WTC11 (cell line): Measurements from ENCODE around the gene PTPRN2. TPM values are rescaled to one million over a fixed set of nuclear protein-coding genes. Genes with fewer than 3 reads are reported as not detected.
"Not testable (repeated sequence)": the region's sequence is repeated elsewhere in the genome, so short reads cannot be mapped to it uniquely, and the experiment has no call there.

Experiments
- ATAC-seq: fragments of 200-7000 bp; cut with Tn5 transposase; 2 replicates; pipeline ENCODE4 v1.10.0; 2021; ENCODE audit warnings: mild to moderate bottlenecking, moderate library complexity
- CTCF ChIA-PET: fragments of 300-600 bp; sonication (Branson Sonifier 250); formaldehyde crosslinking; loops from one replicate; lab custom pipeline; 2021; ENCODE audit warnings: antibody characterized with exemption; lab: Charles Lee
- POLR2A ChIA-PET: fragments of 350-600 bp; sonication (Branson Sonifier 250); formaldehyde crosslinking; loops from one replicate; lab custom pipeline; 2021; ENCODE audit warnings: antibody characterized with exemption; lab: Charles Lee
- DNase-seq: peaks from one replicate; pipeline ENCODE4 v3.0.0; 2021; ENCODE audit warnings: low spot score
- H3K27ac Mint-ChIP-seq: 2 replicates; pipeline ENCODE4 v1.8.0; 2021; ENCODE audit warnings: mixed read lengths
- H3K27me3 Mint-ChIP-seq: 2 replicates; pipeline ENCODE4 v1.8.0; 2021; ENCODE audit warnings: low read depth, mild to moderate bottlenecking, moderate library complexity, mixed read lengths
- H3K36me3 Mint-ChIP-seq: 2 replicates; pipeline ENCODE4 v1.8.0; 2021; ENCODE audit warnings: mixed read lengths
- H3K4me1 Mint-ChIP-seq: 2 replicates; pipeline ENCODE4 v1.8.0; 2022; ENCODE audit warnings: mixed read lengths
- H3K4me3 Mint-ChIP-seq: 2 replicates; pipeline ENCODE4 v1.8.0; 2021; ENCODE audit warnings: mild to moderate bottlenecking, moderate library complexity, mixed read lengths
- H3K9me3 Mint-ChIP-seq: 2 replicates; pipeline ENCODE4 v1.8.0; 2021; ENCODE audit warnings: mixed read lengths
- ELF4 ChIP-seq: sonication (generic); formaldehyde crosslinking; IDR thresholded peaks from 2 replicates; pipeline ENCODE4 v1.8.1; 2022; ENCODE audit warnings: low read depth, mild to moderate bottlenecking, moderate library complexity, missing genetic modification reagents
- JAZF1 ChIP-seq: fragments of 250-450 bp; sonication (Bioruptor Pico); IDR thresholded peaks from 2 replicates; pipeline ENCODE4 v1.9.0; 2021; ENCODE audit warnings: moderate library complexity, mild to moderate bottlenecking, inconsistent platforms
- MLX ChIP-seq: sonication (generic); formaldehyde crosslinking; IDR thresholded peaks from 2 replicates; pipeline ENCODE4 v1.8.1; 2023; ENCODE audit warnings: mild to moderate bottlenecking, missing genetic modification reagents, moderate library complexity
- NFATC4 ChIP-seq: fragments of 250-450 bp; sonication (Bioruptor Pico); IDR thresholded peaks from 2 replicates; pipeline ENCODE4 v1.9.0; 2021; ENCODE audit warnings: mild to moderate bottlenecking
- NFYB ChIP-seq: sonication (generic); formaldehyde crosslinking; conservative IDR thresholded peaks from 2 replicates; pipeline ENCODE4 v1.8.0; 2022; ENCODE audit warnings: low read depth, missing genetic modification reagents
- NR3C1 ChIP-seq: sonication (generic); formaldehyde crosslinking; conservative IDR thresholded peaks from 2 replicates; pipeline ENCODE4 v1.8.1; 2023; ENCODE audit warnings: low read depth, mild to moderate bottlenecking, missing genetic modification reagents
- OVOL2 ChIP-seq: fragments of 250-450 bp; sonication (Bioruptor Pico); IDR thresholded peaks from 2 replicates; pipeline ENCODE4 v1.9.0; 2021; ENCODE audit warnings: mild to moderate bottlenecking, borderline replicate concordance
- PRDM15 ChIP-seq: sonication (generic); formaldehyde crosslinking; IDR thresholded peaks from 2 replicates; pipeline ENCODE4 v1.8.0; 2022; ENCODE audit warnings: missing genetic modification reagents
- RELA ChIP-seq: sonication (generic); formaldehyde crosslinking; IDR thresholded peaks from 2 replicates; pipeline ENCODE4 v1.8.1; 2022; ENCODE audit warnings: missing genetic modification reagents, mild to moderate bottlenecking, borderline replicate concordance
- SMAD4 ChIP-seq: sonication (generic); formaldehyde crosslinking; IDR thresholded peaks from 2 replicates; pipeline ENCODE4 v1.8.0; 2022; ENCODE audit warnings: mild to moderate bottlenecking, missing genetic modification reagents
- STAT6 ChIP-seq: sonication (generic); formaldehyde crosslinking; conservative IDR thresholded peaks from 2 replicates; pipeline ENCODE4 v1.8.1; 2023; ENCODE audit warnings: mild to moderate bottlenecking, low read depth, missing genetic modification reagents, moderate library complexity
- ZMAT4 ChIP-seq: fragments of 250-450 bp; sonication (Bioruptor Pico); IDR thresholded peaks from 2 replicates; pipeline ENCODE4 v1.9.0; 2021; ENCODE audit warnings: mild to moderate bottlenecking
- ZNF671 ChIP-seq: fragments of 250-450 bp; sonication (Bioruptor Pico); IDR thresholded peaks from 2 replicates; pipeline ENCODE4 v1.8.0; 2021; ENCODE audit warnings: mild to moderate bottlenecking
- total RNA-seq: library from RNA; stranded (reverse); gene quantifications from 3 replicates; pipeline ENCODE4 v1.2.3, GENCODE V29; 2021

The PTPRN2 gene
- total RNA-seq, 1 experiment from 2014 or later: 4.7 TPM

- H3K27ac Mint-ChIP-seq, POLR2A ChIA-PET, DNase-seq: not testable (repeated sequence)
Measured at GRCh38 chr7:158524286-158524685, 63.3 kb downstream of the PTPRN2 start.

GRCh38 chr7:158523877-158524276, 63.7 kb downstream of the PTPRN2 start:
- H3K4me3 Mint-ChIP-seq, H3K27me3 Mint-ChIP-seq, H3K4me1 Mint-ChIP-seq, POLR2A ChIA-PET, CTCF ChIA-PET, DNase-seq, ATAC-seq, H3K27ac Mint-ChIP-seq: not testable (repeated sequence)
- Mint-ChIP-seq H3K9me3 (peaks cover 13% of the 10 kb centered on the region), H3K36me3 (peaks cover 12% of the 10 kb centered on the region)

More at GRCh38 chr7:158524286-158524685, 63.3 kb downstream of the PTPRN2 start:
- H3K4me3 Mint-ChIP-seq, ATAC-seq, CTCF ChIA-PET, H3K27me3 Mint-ChIP-seq, H3K4me1 Mint-ChIP-seq: not testable (repeated sequence)
- peak; percentile 95 for TF ChIP-seq PRDM15 (CRISPR knock-in tag)
- Mint-ChIP-seq H3K36me3 (peaks cover 12% of the 10 kb centered on the region), H3K9me3 (peaks cover 13% of the 10 kb centered on the region)

- H3K27ac Mint-ChIP-seq, H3K4me3 Mint-ChIP-seq, DNase-seq, ATAC-seq, CTCF ChIA-PET, H3K27me3 Mint-ChIP-seq, H3K4me1 Mint-ChIP-seq, POLR2A ChIA-PET: not testable (repeated sequence)
- H3K9me3 Mint-ChIP-seq: peaks cover 13% of the 10 kb centered on the region
- peaks cover 12% of the 10 kb centered on the region for H3K36me3 Mint-ChIP-seq
- TF ChIP-seq PRDM15 (CRISPR knock-in tag): peak; percentile 85
Measured at GRCh38 chr7:158523165-158523856, 64.3 kb downstream of the PTPRN2 start.

- H3K36me3 Mint-ChIP-seq: peaks cover 12% of the 10 kb centered on the region
- ATAC-seq, POLR2A ChIA-PET, DNase-seq, H3K4me3 Mint-ChIP-seq, CTCF ChIA-PET, H3K4me1 Mint-ChIP-seq, H3K27ac Mint-ChIP-seq, H3K27me3 Mint-ChIP-seq: not testable (repeated sequence)
- H3K9me3 Mint-ChIP-seq: peaks cover 14% of the 10 kb centered on the region
Measured at GRCh38 chr7:158521795-158522194, 65.8 kb downstream of the PTPRN2 start.

GRCh38 chr7:158520825-158521224, 66.8 kb downstream of the PTPRN2 start:
- ATAC-seq (no peak), DNase-seq (no peak)
- peaks cover 3% of the 10 kb centered on the region for H3K27me3 Mint-ChIP-seq
- CTCF ChIA-PET: no interaction called here
- no peak overlapping the region for H3K4me3 Mint-ChIP-seq
- H3K4me1 Mint-ChIP-seq: no peaks in the 10 kb centered on the region
- peaks cover 12% of the 10 kb centered on the region for H3K36me3 Mint-ChIP-seq
- TF ChIP-seq JAZF1 (CRISPR knock-in tag) (no peak), STAT6 (no peak), OVOL2 (CRISPR knock-in tag) (no peak), NFYB (CRISPR knock-in tag) (no peak), ZMAT4 (CRISPR knock-in tag) (no peak), ZNF671 (CRISPR knock-in tag) (no peak), MLX (CRISPR knock-in tag) (no peak), SMAD4 (no peak), RELA (CRISPR knock-in tag) (no peak), NR3C1 (CRISPR knock-in tag) (no peak), NFATC4 (CRISPR knock-in tag) (no peak), ELF4 (CRISPR knock-in tag) (no peak)
- TF ChIP-seq, all 79 proteins: peak for 0
- POLR2A ChIA-PET: no interaction called here
- Mint-ChIP-seq H3K27ac (no peak overlapping the region), H3K9me3 (peaks cover 16% of the 10 kb centered on the region)
